NCI-H1694 (cell line): ENCODE measurements around the gene UBQLN4.

Experiments
- DNase-seq: peaks from one replicate; lab custom pipeline; 2025; lab: John Stamatoyannopoulos, UW

UBQLN4 gene

GRCh38 chr1:156053768-156054499 is at the start of gene UBQLN4:
TSS of gene UBQLN4 (minus strand) at chr1:156053798. CDS start at chr1:156053701, 97 bp downstream.
- peak; percentile 84 for DNase-seq

- DNase-seq = no peak
Measured at GRCh38 chr1:156102633-156103511, 49.3 kb upstream of the UBQLN4 start.

GRCh38 chr1:156101880-156102279 is 48.3 kb upstream of the UBQLN4 start:
- no peak for DNase-seq

- DNase-seq = peak; percentile 47
Measured at GRCh38 chr1:156100205-156100995, 46.8 kb upstream of the UBQLN4 start.

- no peak for DNase-seq
Measured at GRCh38 chr1:156099282-156099681, 45.7 kb upstream of the UBQLN4 start.

- DNase-seq = no peak
Measured at GRCh38 chr1:156098784-156099183, 45.2 kb upstream of the UBQLN4 start.

GRCh38 chr1:156097499-156098178 is 44.0 kb upstream of the UBQLN4 start:
- DNase-seq = no peak

GRCh38 chr1:156096640-156097391 is 43.2 kb upstream of the UBQLN4 start:
- peak; percentile 96 for DNase-seq

GRCh38 chr1:156095906-156096508 is 42.4 kb upstream of the UBQLN4 start:
- no peak for DNase-seq

- DNase-seq = no peak
Measured at GRCh38 chr1:156091610-156092009, 38.0 kb upstream of the UBQLN4 start.

GRCh38 chr1:156090840-156091188 is 37.2 kb upstream of the UBQLN4 start:
- DNase-seq = peak; percentile 92

GRCh38 chr1:156090138-156090839 is 36.7 kb upstream of the UBQLN4 start:
- no peak for DNase-seq

GRCh38 chr1:156089704-156090103 is 36.1 kb upstream of the UBQLN4 start:
- peak; percentile 45 for DNase-seq

- DNase-seq = no peak
Measured at GRCh38 chr1:156086256-156086662, 32.7 kb upstream of the UBQLN4 start.

GRCh38 chr1:156083800-156084790 is 30.5 kb upstream of the UBQLN4 start:
- no peak for DNase-seq

GRCh38 chr1:156082309-156083091 is 28.9 kb upstream of the UBQLN4 start, which contains the start of gene MEX3A:
TSS of gene MEX3A (minus strand) at chr1:156082465. CDS start at chr1:156081998, 467 bp downstream.
- peak; percentile 91 for DNase-seq

GRCh38 chr1:156081917-156082308 is 28.3 kb upstream of the UBQLN4 start:
- peak; percentile 58 for DNase-seq
